IMR-90 (cell line): Measurements from ENCODE around the gene TMEM19. TPM values are rescaled to one million over a fixed set of nuclear protein-coding genes. Genes with fewer than 3 reads are reported as not detected.

ENCODE experiments used
- ATAC-seq: fragments of 200-7000 bp; cut with Tn5 transposase; 2 replicates; pipeline ENCODE4 v1.9.1; 2020; ENCODE audit warnings: low read depth, mild to moderate bottlenecking, moderate library complexity
- BruUV-seq: library from RNA; stranded (reverse); fragments of 400-500 nt; replicated peaks from 2 replicates; lab custom pipeline; 2021; lab: Mats Ljungman, UMichigan
- CTCF ChIA-PET: fragments of 300-600 bp; formaldehyde crosslinking; extraction: SDS; loops from one replicate; lab custom pipeline; 2021; ENCODE audit warnings: antibody characterized with exemption; lab: Yijun Ruan, JAX
- POLR2A ChIA-PET: fragments of 300-600 bp; sonication (Branson Sonifier 250); formaldehyde crosslinking; loops from one replicate; lab custom pipeline; 2022; ENCODE audit warnings: antibody characterized with exemption; ENCODE audit not compliant: unreplicated experiment; lab: Charles Lee
- DNase-seq: peaks from one replicate; pipeline ENCODE4 v3.0.0; 2013
- H2AFZ ChIP-seq: replicated peaks from 2 replicates; pipeline ENCODE3; 2013; ENCODE audit warnings: low read length, mild to moderate bottlenecking; ENCODE audit not compliant: poor library complexity
- H2AK5ac ChIP-seq: 2 replicates; pipeline ENCODE4 v1.6.1; 2013; ENCODE audit warnings: low read depth, low read length, inconsistent platforms
- H2AK9ac ChIP-seq: replicated peaks from 2 replicates; pipeline ENCODE3; 2013; ENCODE audit warnings: mild to moderate bottlenecking, low read depth, low read length, moderate library complexity; ENCODE audit not compliant: poor library complexity
- H2BK120ac ChIP-seq: 2 replicates; pipeline ENCODE4 v1.6.1; 2013; ENCODE audit warnings: low read depth, low read length, inconsistent platforms
- H2BK15ac ChIP-seq: 3 replicates; pipeline ENCODE4 v1.6.1; 2013; ENCODE audit warnings: low read depth, low read length, inconsistent platforms
- H2BK20ac ChIP-seq: 2 replicates; pipeline ENCODE4 v1.6.1; 2013; ENCODE audit warnings: low read depth, mild to moderate bottlenecking, inconsistent platforms, low read length, moderate library complexity
- H2BK5ac ChIP-seq: 2 replicates; pipeline ENCODE4 v1.6.1; 2013; ENCODE audit warnings: mild to moderate bottlenecking, low read depth, low read length, inconsistent platforms; ENCODE audit not compliant: poor library complexity, severe bottlenecking
- H3K14ac ChIP-seq: replicated peaks from 2 replicates; pipeline ENCODE4 v1.6.1; 2013; ENCODE audit warnings: low read depth, low read length, inconsistent platforms
- H3K18ac ChIP-seq: 2 replicates; pipeline ENCODE4 v1.6.1; 2013; ENCODE audit warnings: low read depth, low read length, control low read depth
- H3K23ac ChIP-seq: 2 replicates; pipeline ENCODE4 v1.6.1; 2013; ENCODE audit warnings: low read depth, low read length, inconsistent platforms
- H3K27ac ChIP-seq: 2 replicates; pipeline ENCODE4 v1.5.1; 2013; ENCODE audit warnings: mild to moderate bottlenecking, control low read depth, low read length; ENCODE audit not compliant: insufficient read depth
- H3K27me3 ChIP-seq: 2 replicates; pipeline ENCODE4 v1.6.1; 2013; ENCODE audit warnings: low read length; ENCODE audit not compliant: control insufficient read depth, insufficient read depth
- H3K36me3 ChIP-seq: 2 replicates; pipeline ENCODE4 v1.6.1; 2013; ENCODE audit warnings: low read length, mixed read lengths; ENCODE audit not compliant: control insufficient read depth, insufficient read depth
- H3K4ac ChIP-seq: 2 replicates; pipeline ENCODE4 v1.6.1; 2013; ENCODE audit warnings: low read depth, low read length, inconsistent platforms
- H3K4me1 ChIP-seq: 2 replicates; pipeline ENCODE4 v1.6.1; 2013; ENCODE audit warnings: low read length, mixed read lengths; ENCODE audit not compliant: control insufficient read depth, insufficient read depth
- H3K4me2 ChIP-seq: 2 replicates; pipeline ENCODE4 v1.6.1; 2013; ENCODE audit warnings: low read depth, mild to moderate bottlenecking, control low read depth, low read length, moderate library complexity
- H3K4me3 ChIP-seq: 2 replicates; pipeline ENCODE4 v1.5.1; 2013; ENCODE audit warnings: low read depth, mild to moderate bottlenecking, control low read depth, low read length, moderate library complexity; ENCODE audit not compliant: insufficient read depth
- H3K56ac ChIP-seq: 2 replicates; pipeline ENCODE4 v1.6.1; 2013; ENCODE audit warnings: low read length, inconsistent platforms; ENCODE audit not compliant: insufficient read depth; ENCODE audit errors: extremely low read depth
- H3K79me1 ChIP-seq, 2 experiments: 2 replicates each; pipeline ENCODE4 v1.6.1; 2013; ENCODE audit warnings: low read length in 2 of 2, inconsistent platforms in 1 of 2, low read depth in 1 of 2
- H3K9ac ChIP-seq: 2 replicates; pipeline ENCODE4 v1.6.1; 2013; ENCODE audit warnings: low read depth, low read length, control low read depth
- H3K9me1 ChIP-seq: 2 replicates; pipeline ENCODE4 v1.6.1; 2013; ENCODE audit warnings: low read length, inconsistent platforms; ENCODE audit not compliant: insufficient read depth
- H3K9me3 ChIP-seq: 2 replicates; pipeline ENCODE4 v1.6.1; 2013; ENCODE audit warnings: low read length; ENCODE audit not compliant: control insufficient read depth, insufficient read depth
- H4K20me1 ChIP-seq: 2 replicates; pipeline ENCODE4 v1.6.1; 2013; ENCODE audit warnings: low read length, inconsistent platforms; ENCODE audit not compliant: insufficient read depth
- H4K5ac ChIP-seq: 2 replicates; pipeline ENCODE4 v1.6.1; 2013; ENCODE audit warnings: mild to moderate bottlenecking, low read depth, low read length, control low read depth
- H4K8ac ChIP-seq, 2 experiments: 2 replicates each; pipeline ENCODE4 v1.6.1; 2013; ENCODE audit warnings: low read depth in 2 of 2, low read length in 2 of 2, control low read depth in 1 of 2, inconsistent platforms in 1 of 2
- H4K91ac ChIP-seq: 2 replicates; pipeline ENCODE4 v1.6.1; 2013; ENCODE audit warnings: low read depth, low read length, inconsistent platforms; ENCODE audit not compliant: insufficient read depth
- BHLHE40 ChIP-seq: fragments of 150-350 bp; IDR thresholded peaks from 2 replicates; pipeline ENCODE4 v1.6.1; 2016; ENCODE audit warnings: mild to moderate bottlenecking, low read depth, low read length
- CEBPB ChIP-seq: IDR thresholded peaks from 2 replicates; pipeline ENCODE4 v1.6.1; 2012; ENCODE audit warnings: low read depth, low read length, improper control_type of control experiment
- CHD1 ChIP-seq: IDR thresholded peaks from 2 replicates; pipeline ENCODE4 v1.6.1; 2012; ENCODE audit warnings: low read depth, low read length, improper control_type of control experiment
- CTCF ChIP-seq: conservative IDR thresholded peaks from 2 replicates; pipeline ENCODE4 v1.5.1; 2012; ENCODE audit warnings: mild to moderate bottlenecking, low read depth, low read length, improper control_type of control experiment
- ELK1 ChIP-seq: fragments of 150-350 bp; IDR thresholded peaks from 2 replicates; pipeline ENCODE4 v1.6.1; 2016; ENCODE audit warnings: low read depth, mild to moderate bottlenecking, low read length, moderate library complexity, borderline replicate concordance
- FOS ChIP-seq: fragments of 150-350 bp; IDR thresholded peaks from 2 replicates; pipeline ENCODE4 v1.6.1; 2016; ENCODE audit warnings: low read depth, low read length
- MAFK ChIP-seq: IDR thresholded peaks from 2 replicates; pipeline ENCODE4 v1.6.1; 2012; ENCODE audit warnings: low read depth, low read length, improper control_type of control experiment
- MAZ ChIP-seq: IDR thresholded peaks from 2 replicates; pipeline ENCODE4 v1.6.1; 2012; ENCODE audit warnings: low read depth, mild to moderate bottlenecking, low read length, improper control_type of control experiment, moderate library complexity, borderline replicate concordance
- MXI1 ChIP-seq: IDR thresholded peaks from 2 replicates; pipeline ENCODE4 v1.6.1; 2012; ENCODE audit warnings: low read depth, mild to moderate bottlenecking, low read length, moderate library complexity, borderline replicate concordance
- NFE2L2 ChIP-seq: fragments of 150-350 bp; IDR thresholded peaks from 2 replicates; pipeline ENCODE4 v1.6.1; 2016; ENCODE audit warnings: low read depth, mild to moderate bottlenecking, low read length
- POLR2A ChIP-seq: IDR thresholded peaks from 2 replicates; pipeline ENCODE4 v1.6.1; 2012; ENCODE audit warnings: mild to moderate bottlenecking, low read depth, low read length
- RAD21 ChIP-seq: IDR thresholded peaks from 2 replicates; pipeline ENCODE4 v1.6.1; 2012; ENCODE audit warnings: low read length, improper control_type of control experiment
- RCOR1 ChIP-seq: IDR thresholded peaks from 2 replicates; pipeline ENCODE4 v1.6.1; 2012; ENCODE audit warnings: mild to moderate bottlenecking, low read length, improper control_type of control experiment; ENCODE audit not compliant: insufficient replicate concordance
- RFX5 ChIP-seq: IDR thresholded peaks from 2 replicates; pipeline ENCODE4 v1.8.0; 2012; ENCODE audit warnings: low read depth, mild to moderate bottlenecking, low read length, moderate library complexity
- SMC3 ChIP-seq: fragments of 150-350 bp; IDR thresholded peaks from 2 replicates; pipeline ENCODE4 v1.6.1; 2016; ENCODE audit warnings: low read depth, mild to moderate bottlenecking, antibody characterized with exemption, low read length, moderate library complexity
- WGBS, 2 experiments: methylation state at CpG; one replicate each; pipeline versions ENCODE4 v1.1.5 to v1.1.7; 2013; ENCODE audit warnings: missing lambda C conversion rate in 2 of 2; ENCODE audit not compliant: insufficient read length in 1 of 2; ENCODE audit errors: extremely low coverage in 2 of 2; 5-methylcytosine and 5-hydroxymethylcytosine counted together
- dilution Hi-C: fragments of 300-500 bp; cut with HindIII; formaldehyde crosslinking; loops from one replicate; pipeline ENCODE4 v1.14.3; 2018; ENCODE audit warnings: low sequenced_read_pairs; ENCODE audit not compliant: unreplicated experiment
- in situ Hi-C: fragments of 300-500 bp; cut with MboI; formaldehyde crosslinking; loops from 3 replicates; pipeline ENCODE4 v1.14.3; 2019; ENCODE audit warnings: low sequenced_read_pairs, inconsistent platforms, mixed read lengths
- intact Hi-C: fragments of 100-400 bp; cut with micrococcal nuclease; formaldehyde crosslinking; loops from 2 replicates; pipeline ENCODE4 v1.10.0; 2022
- polyA plus RNA-seq, 3 experiments: library from polyadenylated mRNA; depleted of rRNA; stranded (reverse); fragments of >200 nt; gene quantifications; 2 replicates each; pipeline ENCODE4 v1.2.3, GENCODE V29; 2012; ENCODE audit warnings: low replicate concordance in 1 of 3
- total RNA-seq: library from RNA; depleted of rRNA; stranded (reverse); fragments of >200 nt; gene quantifications from 2 replicates; pipeline ENCODE4 v1.2.3, GENCODE V29; 2012
- TF ChIP-seq, protein P1 (sequence below): fragments of 150-350 bp; IDR thresholded peaks from 2 replicates; pipeline ENCODE4 v1.6.1; 2017; ENCODE audit warnings: mild to moderate bottlenecking, antibody characterized with exemption, low read length, low read depth

The TMEM19 gene
- total and polyA plus RNA-seq, 2 of the 4 experiments (the other 2 are of a cell fraction): 8.9 to 28.7 TPM

DNA sequence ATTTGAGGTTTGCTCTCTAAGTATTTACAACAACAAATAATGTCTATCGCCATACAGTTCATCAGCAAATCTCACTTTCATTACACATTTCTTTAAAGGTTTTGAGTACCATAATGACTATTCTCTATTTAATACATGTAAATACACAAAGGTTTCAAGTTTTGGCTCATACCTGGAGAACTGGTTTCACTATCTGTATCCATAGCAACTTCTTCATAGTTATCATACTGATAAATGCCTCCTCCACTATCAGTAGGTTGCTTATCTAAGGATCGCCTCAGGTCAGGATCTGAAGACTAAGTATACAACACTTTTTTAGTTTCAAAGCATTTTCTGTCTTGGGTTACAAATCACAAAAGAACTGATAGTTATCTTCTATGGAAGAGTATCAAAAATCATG is 43.6 kb upstream of the TMEM19 start:
- dilution Hi-C loops: no loop called here

More for the DNA sequence above, 43.6 kb upstream of the TMEM19 start:
- ChIA-PET CTCF (interaction anchor here (0.5 kb wide), 1 partner anchor 127 kb away, joined by 3 read pairs; no protein-coding TSS in a partner anchor), POLR2A (no interaction called here)
- TF ChIP-seq CEBPB (no peak), FOS (no peak), RCOR1 (no peak), CTCF (no peak), RFX5 (no peak), NFE2L2 (no peak), CHD1 (no peak), MAZ (no peak), MXI1 (no peak), POLR2A (no peak), RAD21 (no peak), ELK1 (no peak), SMC3 (no peak), MAFK (no peak), BHLHE40 (no peak)
- TF ChIP-seq, protein P1, sequence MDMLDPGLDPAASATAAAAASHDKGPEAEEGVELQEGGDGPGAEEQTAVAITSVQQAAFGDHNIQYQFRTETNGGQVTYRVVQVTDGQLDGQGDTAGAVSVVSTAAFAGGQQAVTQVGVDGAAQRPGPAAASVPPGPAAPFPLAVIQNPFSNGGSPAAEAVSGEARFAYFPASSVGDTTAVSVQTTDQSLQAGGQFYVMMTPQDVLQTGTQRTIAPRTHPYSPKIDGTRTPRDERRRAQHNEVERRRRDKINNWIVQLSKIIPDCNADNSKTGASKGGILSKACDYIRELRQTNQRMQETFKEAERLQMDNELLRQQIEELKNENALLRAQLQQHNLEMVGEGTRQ: no peak
- no peak overlapping the region for H2BK20ac ChIP-seq
- no peak overlapping the region for H4K5ac ChIP-seq
- no peaks in the 10 kb centered on the region for H3K9me3 ChIP-seq
- H3K14ac ChIP-seq: no peak overlapping the region
- no peak overlapping the region for H3K23ac ChIP-seq
- no peak overlapping the region for H2AK5ac ChIP-seq
- no peak for DNase-seq
- no peak overlapping the region for H2AK9ac ChIP-seq
- ATAC-seq: no peak
- H3K4ac ChIP-seq: no peak overlapping the region
- H3K79me1 ChIP-seq: peaks cover 26 to 27% of the 10 kb centered on the region in 2 experiments
- WGBS, 2 experiments: no CpG with 5 or more reads among the region's 2 CpGs
- H3K56ac ChIP-seq: no peak overlapping the region
- peaks cover 49% of the 10 kb centered on the region for H3K36me3 ChIP-seq
- no peak overlapping the region for H2BK120ac ChIP-seq
- intact Hi-C loops: loop anchor here (1.0 kb wide), 1 partner anchor 8 kb away; no protein-coding TSS in a partner anchor
- H4K91ac ChIP-seq: no peak overlapping the region
- no TSS peak for BruUV-seq
- H3K4me1 ChIP-seq: no peaks in the 10 kb centered on the region
- no peak overlapping the region for H3K4me2 ChIP-seq
- peaks cover 8% of the 10 kb centered on the region; the same call in 1 of the 2 replicates for H3K9me1 ChIP-seq
- no peak overlapping the region for H2BK15ac ChIP-seq
- no peak overlapping the region for H2BK5ac ChIP-seq
- in situ Hi-C loops: no loop called here
- no peak overlapping the region for H2AFZ ChIP-seq
- H4K20me1 ChIP-seq: peaks cover 24% of the 10 kb centered on the region; the same call in 1 of the 2 replicates
- H3K4me3 ChIP-seq: no peak overlapping the region
- H3K27ac ChIP-seq: no peak overlapping the region
- no peaks in the 10 kb centered on the region for H3K27me3 ChIP-seq
- H3K9ac ChIP-seq: no peak overlapping the region
- H3K18ac ChIP-seq: no peak overlapping the region
- H4K8ac ChIP-seq: no peak overlapping the region
